Mesodermal cell (in vitro differentiated cells): ENCODE measurements around the gene TLE1. TPM values are rescaled to one million over a fixed set of nuclear protein-coding genes. Genes with fewer than 3 reads are reported as not detected.
"Not testable (repeated sequence)": the region's sequence is repeated elsewhere in the genome, so short reads cannot be mapped to it uniquely, and the experiment has no call there.

Source experiments
- H3K27ac ChIP-seq: 2 replicates; pipeline ENCODE4 v1.7.0; 2013; ENCODE audit warnings: mild to moderate bottlenecking, low read depth, low read length, moderate library complexity; ENCODE audit not compliant: severe bottlenecking
- H3K36me3 ChIP-seq: 2 replicates; pipeline ENCODE4 v1.7.1; 2013; ENCODE audit warnings: mild to moderate bottlenecking, low read length, moderate library complexity; ENCODE audit not compliant: control insufficient read depth, insufficient read depth
- H3K4me1 ChIP-seq: one replicate; pipeline ENCODE4 v1.7.1; 2013; ENCODE audit warnings: mild to moderate bottlenecking, low read length; ENCODE audit not compliant: insufficient read depth, control insufficient read depth, poor library complexity, severe bottlenecking
- H3K4me3 ChIP-seq: 2 replicates; pipeline ENCODE4 v1.7.0; 2013; ENCODE audit warnings: low read length, control low read depth, mild to moderate bottlenecking; ENCODE audit not compliant: insufficient read depth, poor library complexity, severe bottlenecking; ENCODE audit errors: extremely low read depth
- H3K9me3 ChIP-seq: 2 replicates; pipeline ENCODE4 v1.7.1; 2013; ENCODE audit warnings: mild to moderate bottlenecking, low read length, moderate library complexity; ENCODE audit not compliant: control insufficient read depth
- WGBS, 2 experiments: methylation state at CpG; one replicate each; pipeline ENCODE4 v1.1.5; 2013; ENCODE audit warnings: missing lambda C conversion rate in 2 of 2; ENCODE audit not compliant: insufficient coverage in 2 of 2; 5-methylcytosine and 5-hydroxymethylcytosine counted together
- polyA plus RNA-seq, 2 experiments: library from polyadenylated mRNA; stranded (reverse); fragments of 50-300 nt; gene quantifications; one replicate each; pipeline ENCODE4 v1.2.3, GENCODE V29; 2013

TLE1 gene
- polyA plus RNA-seq (2013, experiment 1 of 2), result 33.5 TPM
- polyA plus RNA-seq (2013, experiment 2 of 2), result 32.8 TPM

DNA sequence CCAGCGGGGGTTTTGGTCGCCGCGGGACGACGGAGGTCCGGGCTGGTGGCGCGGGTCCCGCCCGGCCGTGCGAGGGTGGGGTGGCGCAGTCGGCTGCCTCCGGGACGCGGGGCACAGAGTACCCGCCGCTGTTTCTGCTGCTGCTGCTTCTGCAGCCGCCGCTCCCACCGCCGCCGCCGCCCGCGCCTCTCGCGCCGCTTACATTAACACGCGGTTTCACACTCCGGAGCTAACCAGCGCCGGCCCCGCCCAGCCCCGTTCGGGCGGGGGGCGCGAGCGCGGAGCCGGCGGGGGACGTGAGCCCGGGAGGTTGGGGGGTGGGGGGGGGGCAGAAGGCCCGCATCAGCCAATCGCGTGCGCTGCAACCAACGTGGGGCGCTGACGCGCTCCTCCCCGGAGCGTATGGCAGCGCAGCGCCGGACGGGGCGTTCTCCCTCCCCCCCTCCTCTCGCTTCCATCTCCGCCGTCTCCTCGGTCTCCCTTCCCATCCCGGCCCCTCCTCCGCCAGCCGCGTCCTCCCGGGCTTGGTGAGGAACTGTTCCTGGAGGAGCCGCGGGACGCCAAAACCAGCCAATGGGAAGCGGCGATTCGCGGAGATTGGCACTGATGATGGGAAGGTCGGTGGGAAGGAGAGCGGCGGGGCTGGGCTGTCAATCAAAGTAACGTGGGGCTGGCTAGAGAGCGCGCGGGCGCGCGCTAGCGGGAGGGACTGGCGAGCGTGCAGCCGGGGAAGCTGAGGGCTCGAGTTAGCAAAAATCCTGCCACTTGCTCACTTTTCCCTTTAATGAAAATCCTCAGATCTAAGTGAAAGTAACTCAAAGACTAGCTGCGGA, at the start of gene TLE1:
TLE1 (minus strand) TSS at position 205 of the 833 bp plus-strand sequence. CDS start 1,307 bp downstream, outside the sequence.
- H3K9me3 ChIP-seq, result no peaks in the 10 kb centered on the region
- peak within 1 kb of the TSS; percentile 76 for H3K4me3 ChIP-seq
- WGBS, 2 experiments, result 0% methylated on average over 30 to 58 of the region's 95 CpGs
- peaks cover 11% of the 10 kb centered on the region for H3K36me3 ChIP-seq
- peaks cover 25% of the 10 kb centered on the region for H3K4me1 ChIP-seq
- H3K27ac ChIP-seq, result peak within 1 kb of the TSS; percentile 29

DNA sequence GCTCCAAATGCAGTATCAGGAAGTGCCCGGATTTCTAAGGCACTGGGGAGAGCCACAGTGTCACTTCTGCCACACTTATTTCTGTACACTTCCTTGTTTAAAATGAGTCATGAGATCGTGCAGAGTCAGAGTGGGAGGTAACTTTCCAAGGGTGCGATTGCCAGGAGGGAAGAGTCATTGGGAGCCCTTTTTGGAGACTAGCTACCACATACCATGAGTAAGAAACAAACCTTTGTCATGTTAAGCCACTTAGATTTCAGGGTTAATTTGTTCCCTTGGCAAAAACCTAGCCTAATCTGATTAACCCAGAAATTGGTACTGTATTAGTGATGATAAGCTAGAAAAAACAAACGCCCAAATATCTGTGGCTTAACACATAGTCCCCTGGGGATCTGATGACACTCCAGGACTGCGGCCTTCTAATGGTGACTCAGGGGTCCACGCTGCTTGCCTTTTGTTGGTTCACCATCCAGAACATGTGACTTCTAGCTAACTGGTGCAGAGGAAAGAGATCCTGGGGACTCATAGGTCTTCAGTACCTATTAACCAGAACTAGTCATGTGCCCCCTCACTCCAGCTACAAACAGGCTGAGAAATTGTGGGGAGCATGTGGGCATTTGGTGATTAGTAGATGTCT, 48.6 kb upstream of the TLE1 start:
- Histone ChIP-seq H3K27ac (peak overlapping the region; percentile 62), H3K36me3 (no peaks in the 10 kb centered on the region), H3K4me3 (no peak overlapping the region), H3K4me1 (peaks cover 9% of the 10 kb centered on the region), H3K9me3 (no peaks in the 10 kb centered on the region)
- WGBS, 2 experiments, result 69 to 76% methylated on average over 3 of the region's 6 CpGs

DNA sequence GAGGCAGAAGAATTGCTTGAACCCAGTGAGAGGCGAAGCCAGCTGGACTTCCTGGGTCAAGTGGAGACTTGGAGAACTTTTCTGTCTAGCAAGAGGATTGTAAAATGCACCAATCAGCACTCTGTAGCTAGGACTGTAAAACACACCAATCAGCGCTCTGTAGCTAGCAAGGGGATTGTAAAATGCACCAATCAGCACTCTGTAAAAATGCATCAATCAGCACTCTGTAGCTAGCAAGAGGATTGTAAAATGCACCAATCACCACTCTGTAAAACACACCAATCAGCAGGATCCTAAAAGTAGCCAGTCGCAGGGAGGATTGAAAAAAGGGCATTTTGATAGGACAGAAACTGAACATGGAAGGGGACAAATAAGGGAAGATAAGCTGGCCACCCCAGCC, 41.2 kb upstream of the TLE1 start:
- 77 to 100% methylated on average over 2 of the region's 3 CpGs for WGBS, 2 experiments

DNA sequence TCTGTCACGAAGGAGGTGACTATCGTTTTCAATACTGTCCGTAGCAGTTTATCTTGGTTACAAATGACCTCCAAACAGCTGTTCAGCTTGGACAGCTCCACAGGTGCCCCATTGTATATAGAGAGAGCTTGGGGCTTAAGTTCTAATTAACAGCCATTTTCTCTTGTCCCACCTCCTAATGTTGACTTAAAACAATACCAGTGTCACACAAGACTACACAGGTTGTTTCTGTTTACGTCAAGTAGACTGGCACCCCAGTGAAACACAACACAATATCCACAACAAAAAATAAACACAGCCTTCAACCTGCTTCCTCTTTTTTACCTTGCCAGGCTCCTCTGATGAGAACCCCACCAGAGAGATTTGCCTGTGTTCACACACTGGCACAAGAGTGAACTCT, 39.8 kb upstream of the TLE1 start:
- H3K27ac ChIP-seq, result no peak overlapping the region
- no peaks in the 10 kb centered on the region for H3K4me1 ChIP-seq
- 81 to 100% methylated on average over 1 to 4 of the region's 4 CpGs for WGBS, 2 experiments
- no peaks in the 10 kb centered on the region for H3K36me3 ChIP-seq
- H3K9me3 ChIP-seq, result no peaks in the 10 kb centered on the region
- no peak overlapping the region for H3K4me3 ChIP-seq

More for the DNA sequence above, 41.2 kb upstream of the TLE1 start:
- H3K4me1 ChIP-seq, H3K36me3 ChIP-seq, H3K4me3 ChIP-seq, H3K9me3 ChIP-seq, H3K27ac ChIP-seq: not testable (repeated sequence)

DNA sequence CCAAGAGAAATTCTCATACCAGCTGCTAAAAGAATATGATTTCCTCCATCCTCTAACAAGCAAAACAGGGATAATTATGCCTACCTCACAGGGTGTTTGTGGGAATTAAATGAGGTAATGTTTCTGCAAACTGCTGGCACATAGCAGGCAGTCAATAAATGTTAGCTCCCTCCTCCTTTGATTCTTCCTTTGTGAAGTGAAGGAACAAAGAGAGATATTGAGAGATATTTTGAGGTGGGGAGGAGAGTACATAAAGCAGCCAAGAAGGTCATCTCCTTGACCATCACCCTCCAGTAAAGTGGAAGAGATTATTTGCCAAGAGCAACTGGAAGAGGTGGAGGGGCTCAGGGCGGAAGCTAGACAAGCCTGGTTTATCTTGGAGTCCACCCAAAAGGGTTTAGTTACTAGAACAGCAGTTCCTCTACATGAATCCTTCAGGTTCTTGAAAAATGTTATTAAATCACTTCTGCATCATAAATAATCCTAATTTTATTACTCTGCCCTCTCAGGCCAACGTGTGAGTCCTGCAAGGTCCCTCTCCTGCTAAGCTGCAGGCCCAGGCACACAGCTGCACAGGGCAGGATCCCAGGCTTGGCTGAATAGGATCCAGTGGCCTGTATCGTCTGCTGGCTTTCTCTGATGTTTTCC, 35.0 kb upstream of the TLE1 start:
- Histone ChIP-seq H3K36me3 (no peaks in the 10 kb centered on the region), H3K27ac (no peak overlapping the region), H3K9me3 (no peaks in the 10 kb centered on the region), H3K4me3 (no peak overlapping the region), H3K4me1 (no peaks in the 10 kb centered on the region)
- WGBS, 2 experiments, result 91 to 95% methylated on average over 2 to 3 of the region's 3 CpGs

DNA sequence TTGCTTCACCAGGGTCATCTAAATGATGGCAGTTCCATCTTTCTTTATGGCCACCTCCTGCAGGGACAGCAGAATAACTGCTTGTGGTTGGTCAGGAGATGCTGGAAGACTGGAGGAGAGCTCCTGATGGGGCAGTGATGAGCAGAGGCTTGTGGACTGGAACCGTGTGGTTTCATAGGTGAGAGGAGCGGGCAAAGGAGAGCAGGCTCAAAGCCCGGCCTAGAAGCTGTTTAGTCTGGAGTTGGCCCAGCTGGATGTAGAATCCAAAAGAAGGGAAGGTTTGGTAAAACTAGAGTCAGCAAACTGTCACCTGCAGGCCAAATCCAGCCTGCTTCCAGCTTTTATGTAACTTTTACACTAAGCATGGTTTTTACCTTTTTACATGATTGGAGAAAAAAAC, 32.9 kb upstream of the TLE1 start:
- Histone ChIP-seq H3K27ac (no peak overlapping the region), H3K36me3 (no peaks in the 10 kb centered on the region), H3K4me1 (no peaks in the 10 kb centered on the region), H3K4me3 (no peak overlapping the region), H3K9me3 (no peaks in the 10 kb centered on the region)
- WGBS, 2 experiments, result 100% methylated on average over 3 of the region's 3 CpGs

DNA sequence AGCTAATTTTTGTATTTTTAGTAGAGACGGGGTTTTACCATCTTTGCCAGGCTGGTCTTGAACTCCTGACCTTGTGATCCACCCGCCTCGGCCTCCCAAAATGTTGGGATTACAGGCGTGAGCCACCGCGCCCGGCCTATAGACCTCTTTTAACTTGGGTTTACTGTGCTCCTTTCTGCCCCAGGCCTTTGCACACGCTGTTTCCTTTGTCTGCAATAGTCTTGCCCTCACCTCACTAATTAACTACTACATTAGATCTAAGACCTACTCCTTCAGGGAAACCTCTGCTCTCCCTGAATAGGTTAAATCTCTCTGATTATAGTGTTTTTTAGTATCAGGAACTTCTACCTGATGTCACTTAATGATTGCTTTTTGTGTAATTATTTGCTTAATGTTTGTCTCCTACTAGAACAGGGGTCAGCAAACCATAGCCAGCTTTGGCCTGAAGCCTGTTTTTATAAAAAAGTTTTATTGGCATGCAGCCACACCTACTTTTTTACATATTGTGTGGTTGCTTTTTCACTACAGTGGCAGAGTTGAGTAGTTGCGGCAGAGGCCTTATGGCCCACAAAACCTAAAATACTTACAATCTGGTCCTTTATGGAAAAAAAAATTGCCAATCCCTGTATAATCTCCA, 31.2 kb upstream of the TLE1 start:
- H3K9me3 ChIP-seq, result no peaks in the 10 kb centered on the region
- no peak overlapping the region for H3K27ac ChIP-seq
- WGBS, 2 experiments, result 97% methylated on average over 8 of the region's 9 CpGs
- no peak overlapping the region for H3K4me3 ChIP-seq
- H3K4me1 ChIP-seq, result no peaks in the 10 kb centered on the region
- no peaks in the 10 kb centered on the region for H3K36me3 ChIP-seq

DNA sequence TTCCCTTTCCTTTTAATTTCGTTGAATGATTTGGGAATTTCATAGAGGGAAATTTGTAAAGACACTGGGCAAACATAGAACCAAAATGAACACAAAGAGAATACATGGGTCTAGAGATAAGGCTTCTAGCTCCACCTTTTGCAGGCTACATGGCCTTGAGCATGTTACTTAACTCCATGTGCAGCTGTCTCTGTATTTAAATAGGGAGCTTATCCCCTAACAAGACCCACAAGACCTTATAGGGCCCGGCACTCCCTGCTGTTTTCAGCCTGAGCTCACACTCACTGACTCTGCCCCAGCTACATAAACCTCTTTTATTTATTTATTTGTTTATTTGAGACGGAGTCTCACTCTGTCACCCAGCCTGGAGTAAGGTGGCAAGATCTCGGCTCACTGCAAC, 30.6 kb upstream of the TLE1 start:
- H3K36me3 ChIP-seq, result no peaks in the 10 kb centered on the region
- H3K4me3 ChIP-seq, result no peak overlapping the region
- H3K9me3 ChIP-seq, result no peaks in the 10 kb centered on the region
- H3K27ac ChIP-seq, result no peak overlapping the region
- WGBS, 2 experiments, result 67 to 100% methylated on average over 1 of the region's 4 CpGs
- H3K4me1 ChIP-seq, result no peaks in the 10 kb centered on the region

DNA sequence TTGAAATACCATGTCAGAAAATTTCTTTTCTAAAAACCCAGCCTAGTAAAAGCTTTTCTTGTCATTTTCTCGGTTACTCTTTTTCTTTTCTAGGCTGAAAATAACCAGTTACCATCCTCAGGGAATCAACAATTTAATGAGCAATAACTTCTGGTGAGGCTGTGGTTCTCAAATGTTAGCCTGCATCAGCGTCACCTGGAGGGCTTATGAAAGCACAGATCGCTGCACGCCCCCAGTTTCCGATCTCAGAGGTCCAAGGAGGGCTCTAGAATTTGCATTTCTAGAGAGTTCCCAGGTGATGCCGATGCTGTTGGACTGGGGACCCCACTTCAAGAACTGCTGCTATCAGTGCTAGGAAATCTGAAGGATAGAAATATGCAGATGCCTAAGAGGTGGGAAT, 28.9 kb upstream of the TLE1 start:
- Histone ChIP-seq H3K36me3 (no peaks in the 10 kb centered on the region), H3K4me3 (no peak overlapping the region), H3K9me3 (no peaks in the 10 kb centered on the region), H3K27ac (no peak overlapping the region), H3K4me1 (no peaks in the 10 kb centered on the region)
- WGBS, 2 experiments, result 83 to 90% methylated on average over 4 to 6 of the region's 6 CpGs

DNA sequence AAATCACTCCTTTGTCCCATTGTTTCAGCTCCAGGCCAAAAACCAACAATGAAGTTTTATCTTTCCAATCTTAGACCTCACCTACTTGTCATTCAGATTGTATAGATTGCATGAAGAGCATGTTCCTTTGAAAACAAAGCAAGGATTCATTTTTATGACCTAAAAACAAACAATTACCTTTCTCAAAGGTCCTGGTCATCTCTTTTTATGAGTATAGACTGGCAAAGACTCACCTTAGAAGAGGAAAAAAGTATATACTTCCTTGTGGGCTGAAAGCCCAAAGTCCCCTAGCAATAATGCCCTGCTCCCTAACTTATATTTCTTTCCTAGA, 28.4 kb upstream of the TLE1 start:
- Histone ChIP-seq H3K4me3 (no peak overlapping the region), H3K4me1 (no peaks in the 10 kb centered on the region), H3K27ac (no peak overlapping the region), H3K9me3 (no peaks in the 10 kb centered on the region), H3K36me3 (no peaks in the 10 kb centered on the region)
